Fibroblast of skin of right biceps (primary cell): ENCODE data around the gene NOXO1.
"Not testable (repeated sequence)": the region's sequence is repeated elsewhere in the genome, so short reads cannot be mapped to it uniquely, and the experiment has no call there.

Experiments
- DNase-seq: peaks from one replicate; pipeline ENCODE4 v3.0.0-alpha.2; 2013

The NOXO1 gene

GRCh38 chr16:1981398-1981836 lies at the start of gene NOXO1:
NOXO1 (minus strand) TSS chr16:1981469; CDS start chr16:1981179, 290 bp downstream.
- no peak for DNase-seq

GRCh38 chr16:2030036-2030435 lies 48.8 kb upstream of the NOXO1 start:
- DNase-seq, result no peak

GRCh38 chr16:2029350-2029749 lies 48.1 kb upstream of the NOXO1 start:
- DNase-seq, result no peak

- no peak for DNase-seq
Measured at GRCh38 chr16:2028620-2029220, 47.5 kb upstream of the NOXO1 start.

GRCh38 chr16:2028146-2028545 lies 46.9 kb upstream of the NOXO1 start:
- no peak for DNase-seq

GRCh38 chr16:2027024-2028010 lies 46.0 kb upstream of the NOXO1 start:
- peak; percentile 46 for DNase-seq

- no peak for DNase-seq
Measured at GRCh38 chr16:2026461-2027023, 45.3 kb upstream of the NOXO1 start, which contains the start of gene NHERF2. NHERF2 (plus strand) TSS chr16:2026902; CDS start chr16:2027006, 104 bp downstream.

- no peak for DNase-seq
Measured at GRCh38 chr16:2025878-2026460, 44.7 kb upstream of the NOXO1 start.

GRCh38 chr16:2025251-2025650 lies 44.0 kb upstream of the NOXO1 start:
- DNase-seq, result no peak

- DNase-seq, result no peak
Measured at GRCh38 chr16:2024032-2024420, 42.8 kb upstream of the NOXO1 start.

GRCh38 chr16:2023092-2024031 lies 42.1 kb upstream of the NOXO1 start:
- DNase-seq, result peak; percentile 82

GRCh38 chr16:2022723-2023091 lies 41.4 kb upstream of the NOXO1 start:
- DNase-seq, result peak; percentile 66

- no peak for DNase-seq
Measured at GRCh38 chr16:2019921-2020831, 38.9 kb upstream of the NOXO1 start.

GRCh38 chr16:2019518-2019920 lies 38.2 kb upstream of the NOXO1 start, which contains the start of gene NPW:
NPW (plus strand) TSS chr16:2019785.
- no peak for DNase-seq

- DNase-seq, result no peak
Measured at GRCh38 chr16:2016407-2016922, 35.2 kb upstream of the NOXO1 start.

GRCh38 chr16:2015947-2016208 lies 34.6 kb upstream of the NOXO1 start:
- DNase-seq, result no peak

- DNase-seq, result no peak
Measured at GRCh38 chr16:2015117-2015946, 34.1 kb upstream of the NOXO1 start.

GRCh38 chr16:2013527-2013926 lies 32.3 kb upstream of the NOXO1 start:
- DNase-seq, result no peak

- not testable (repeated sequence) for DNase-seq
Measured at GRCh38 chr16:2011726-2012125, 30.5 kb upstream of the NOXO1 start.
